ENCODE data around the gene LAMC1.

DNA sequence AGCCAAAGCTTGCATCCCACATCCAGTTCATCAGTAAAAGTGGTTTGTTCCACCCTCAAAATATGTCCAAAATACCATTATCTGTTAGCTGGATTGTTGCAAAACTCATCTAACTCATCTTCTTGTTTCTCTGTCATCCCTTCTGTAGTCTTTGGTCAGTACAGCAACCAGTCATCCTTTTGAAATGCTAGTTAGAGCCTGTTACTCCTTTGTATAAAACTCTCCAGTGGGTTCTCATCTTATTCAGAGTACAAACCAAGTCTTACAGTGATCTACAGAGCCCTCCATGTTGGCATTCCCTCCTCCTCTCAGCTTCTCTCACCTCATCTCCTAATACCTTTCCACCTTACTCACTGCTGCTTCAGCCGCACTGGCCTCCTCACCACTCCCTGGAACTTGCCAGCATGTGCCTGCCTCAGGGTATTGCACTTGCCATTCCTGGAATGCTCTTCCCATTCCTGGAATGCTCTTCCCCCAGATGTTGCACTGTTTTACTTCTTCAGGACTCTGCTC lies 70.6 kb downstream of the LAMC1 start:
- TF ChIP-seq, protein P1, sequence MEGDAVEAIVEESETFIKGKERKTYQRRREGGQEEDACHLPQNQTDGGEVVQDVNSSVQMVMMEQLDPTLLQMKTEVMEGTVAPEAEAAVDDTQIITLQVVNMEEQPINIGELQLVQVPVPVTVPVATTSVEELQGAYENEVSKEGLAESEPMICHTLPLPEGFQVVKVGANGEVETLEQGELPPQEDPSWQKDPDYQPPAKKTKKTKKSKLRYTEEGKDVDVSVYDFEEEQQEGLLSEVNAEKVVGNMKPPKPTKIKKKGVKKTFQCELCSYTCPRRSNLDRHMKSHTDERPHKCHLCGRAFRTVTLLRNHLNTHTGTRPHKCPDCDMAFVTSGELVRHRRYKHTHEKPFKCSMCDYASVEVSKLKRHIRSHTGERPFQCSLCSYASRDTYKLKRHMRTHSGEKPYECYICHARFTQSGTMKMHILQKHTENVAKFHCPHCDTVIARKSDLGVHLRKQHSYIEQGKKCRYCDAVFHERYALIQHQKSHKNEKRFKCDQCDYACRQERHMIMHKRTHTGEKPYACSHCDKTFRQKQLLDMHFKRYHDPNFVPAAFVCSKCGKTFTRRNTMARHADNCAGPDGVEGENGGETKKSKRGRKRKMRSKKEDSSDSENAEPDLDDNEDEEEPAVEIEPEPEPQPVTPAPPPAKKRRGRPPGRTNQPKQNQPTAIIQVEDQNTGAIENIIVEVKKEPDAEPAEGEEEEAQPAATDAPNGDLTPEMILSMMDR (conservative IDR thresholded peaks at IDR 0.05): no peak
- no peak for TF ChIP-seq ZFX (IDR thresholded peaks at IDR 0.05)
